Right ventricle myocardium inferior (tissue), 1 donor: Measurements from ENCODE around the gene SFMBT2. TPM values are rescaled to one million over a fixed set of nuclear protein-coding genes. Genes with fewer than 3 reads are reported as not detected.

ENCODE experiments used
- ATAC-seq: fragments of 200-7000 bp; cut with Tn5 transposase; one replicate; pipeline ENCODE4 v1.9.1; 2020; ENCODE audit warnings: mild to moderate bottlenecking, moderate library complexity
- DNase-seq: peaks from one replicate; pipeline ENCODE4 v3.0.0; 2021; ENCODE audit errors: missing footprints
- intact Hi-C: fragments of 100-400 bp; cut with DNase I; formaldehyde crosslinking; loops from one replicate; pipeline ENCODE4 v1.11.0; 2022
- total RNA-seq: library from RNA; stranded (reverse); fragmentation: NEBNext Ultra II Directional; extraction: Animal tissue kit (Norgen Biotek cat#: 25700); gene quantifications from one replicate; pipeline ENCODE4 v1.2.1, GENCODE V29; 2021
- donor health status: DM: no; HTN: yes; CAD: no; lungs with severe emphysema.

SFMBT2 gene
- total RNA-seq, 1 donor from 2014 or later: 9.6 TPM

- ATAC-seq: no peak
- no peak for DNase-seq
- intact Hi-C loops: no loop called here
Observed at GRCh38 chr10:7293378-7293920, 117.4 kb downstream of the SFMBT2 start.

- ATAC-seq: no peak
- intact Hi-C loops: no loop called here
- no peak for DNase-seq
Observed at GRCh38 chr10:7291487-7292270, 119.2 kb downstream of the SFMBT2 start.

- no peak for DNase-seq
- intact Hi-C loops: no loop called here
- no peak for ATAC-seq
Observed at GRCh38 chr10:7288060-7288690, 122.7 kb downstream of the SFMBT2 start.

GRCh38 chr10:7287377-7287776 is 123.5 kb downstream of the SFMBT2 start:
- intact Hi-C loops: no loop called here
- no peak for ATAC-seq
- no peak for DNase-seq

GRCh38 chr10:7285522-7286322 is 125.1 kb downstream of the SFMBT2 start:
- ATAC-seq (no peak), DNase-seq (no peak)
- intact Hi-C loops: no loop called here

GRCh38 chr10:7283246-7283645 is 127.6 kb downstream of the SFMBT2 start:
- intact Hi-C loops: no loop called here
- ATAC-seq: no peak
- DNase-seq: no peak

- DNase-seq: no peak
- intact Hi-C loops: no loop called here
- ATAC-seq: no peak
Observed at GRCh38 chr10:7282457-7282856, 128.4 kb downstream of the SFMBT2 start.

GRCh38 chr10:7281429-7281828 is 129.4 kb downstream of the SFMBT2 start:
- no peak for ATAC-seq
- DNase-seq: no peak
- intact Hi-C loops: no loop called here

- intact Hi-C loops: no loop called here
- ATAC-seq (no peak), DNase-seq (no peak)
Observed at GRCh38 chr10:7279303-7279702, 131.5 kb downstream of the SFMBT2 start.

- intact Hi-C loops: no loop called here
- no peak for DNase-seq
- no peak for ATAC-seq
Observed at GRCh38 chr10:7277867-7278266, 133.0 kb downstream of the SFMBT2 start.

- intact Hi-C loops: no loop called here
- no peak for DNase-seq
- ATAC-seq: no peak
Observed at GRCh38 chr10:7277432-7277831, 133.4 kb downstream of the SFMBT2 start.

GRCh38 chr10:7275761-7276440 is 134.9 kb downstream of the SFMBT2 start:
- ATAC-seq (peak; percentile 57), DNase-seq (no peak)
- intact Hi-C loops: no loop called here

GRCh38 chr10:7274293-7274692 is 136.5 kb downstream of the SFMBT2 start:
- intact Hi-C loops: no loop called here
- DNase-seq (no peak), ATAC-seq (no peak)

GRCh38 chr10:7272008-7272407 is 138.8 kb downstream of the SFMBT2 start:
- intact Hi-C loops: no loop called here
- no peak for ATAC-seq
- no peak for DNase-seq

GRCh38 chr10:7269988-7270387 is 140.8 kb downstream of the SFMBT2 start:
- DNase-seq (no peak), ATAC-seq (no peak)
- intact Hi-C loops: loop anchor here (10.0 kb wide), 1 partner anchor 45 kb away; no protein-coding TSS in a partner anchor

GRCh38 chr10:7267142-7267541 is 143.7 kb downstream of the SFMBT2 start:
- DNase-seq (no peak), ATAC-seq (no peak)
- intact Hi-C loops: loop anchor here (10.0 kb wide), 1 partner anchor 48 kb away; no protein-coding TSS in a partner anchor

GRCh38 chr10:7265396-7266123 is 145.3 kb downstream of the SFMBT2 start:
- ATAC-seq: no peak
- intact Hi-C loops: loop anchor here (10.0 kb wide), 1 partner anchor 49 kb away; no protein-coding TSS in a partner anchor
- DNase-seq: no peak

GRCh38 chr10:7264313-7264756 is 146.5 kb downstream of the SFMBT2 start:
- DNase-seq: no peak
- ATAC-seq: no peak
- intact Hi-C loops: loop anchor here (10.0 kb wide), 1 partner anchor 50 kb away; no protein-coding TSS in a partner anchor
